Measurements from ENCODE around the gene REXO2.

- TF ChIP-seq POLR2AphosphoS5 (IDR thresholded peaks at IDR 0.05; ENCODE audit: borderline replicate concordance, low read depth, low read length), result no peak
- no peak for TF ChIP-seq FOXP2 (optimal IDR thresholded peaks at IDR 0.05; ENCODE audit: control extremely low read depth, extremely low read length, insufficient read depth)
Observed at GRCh38 chr11:114472661-114473060, 33.4 kb downstream of the REXO2 start.

All from SK-N-MC (cell line).